GM21528 (cell line): ENCODE data around the gene EFR3B.
"Not testable (repeated sequence)": the region's sequence is repeated elsewhere in the genome, so short reads cannot be mapped to it uniquely, and the experiment has no call there.

Experiments used
- ATAC-seq: cut with Tn5 transposase; IDR thresholded peaks from one replicate; pipeline ENCODE4 v1.9.1; 2021; ENCODE audit warnings: mild to moderate bottlenecking, moderate library complexity; ENCODE audit not compliant: unreplicated experiment, low FRiP score

EFR3B gene

GRCh38 chr2:25041928-25042320 is at the start of gene EFR3B:
EFR3B (plus strand) TSS chr2:25042076; CDS start chr2:25042313, 237 bp downstream.
- ATAC-seq, result peak; percentile 91

- no peak for ATAC-seq
Measured at GRCh38 chr2:24993406-24994145, 48.3 kb upstream of the EFR3B start.

- ATAC-seq, result no peak
Measured at GRCh38 chr2:24994146-24994724, 47.6 kb upstream of the EFR3B start.

- ATAC-seq, result not testable (repeated sequence)
Measured at GRCh38 chr2:24999097-24999496, 42.8 kb upstream of the EFR3B start.

GRCh38 chr2:25000036-25000435 is 41.8 kb upstream of the EFR3B start:
- ATAC-seq, result no peak

- no peak for ATAC-seq
Measured at GRCh38 chr2:25000503-25001324, 41.2 kb upstream of the EFR3B start.

GRCh38 chr2:25001325-25001637 is 40.6 kb upstream of the EFR3B start:
- no peak for ATAC-seq

- ATAC-seq, result no peak
Measured at GRCh38 chr2:25002066-25002465, 39.8 kb upstream of the EFR3B start.

- no peak for ATAC-seq
Measured at GRCh38 chr2:25009954-25010353, 31.9 kb upstream of the EFR3B start.

GRCh38 chr2:25011342-25011741 is 30.5 kb upstream of the EFR3B start:
- not testable (repeated sequence) for ATAC-seq

- ATAC-seq, result no peak
Measured at GRCh38 chr2:25014631-25015030, 27.2 kb upstream of the EFR3B start.

GRCh38 chr2:25018681-25019080 is 23.2 kb upstream of the EFR3B start:
- no peak for ATAC-seq

GRCh38 chr2:25021791-25022362 is 20.0 kb upstream of the EFR3B start:
- no peak for ATAC-seq

GRCh38 chr2:25023333-25023732 is 18.5 kb upstream of the EFR3B start:
- ATAC-seq, result no peak

- no peak for ATAC-seq
Measured at GRCh38 chr2:25025229-25026007, 16.5 kb upstream of the EFR3B start.

- no peak for ATAC-seq
Measured at GRCh38 chr2:25026008-25026530, 15.8 kb upstream of the EFR3B start.

- ATAC-seq, result no peak
Measured at GRCh38 chr2:25029183-25029554, 12.7 kb upstream of the EFR3B start.

- ATAC-seq, result no peak
Measured at GRCh38 chr2:25030702-25031101, 11.2 kb upstream of the EFR3B start.

GRCh38 chr2:25032094-25032493 is 9.8 kb upstream of the EFR3B start:
- no peak for ATAC-seq

GRCh38 chr2:25032901-25033300 is 9.0 kb upstream of the EFR3B start:
- ATAC-seq, result no peak
